NCI-H345 (cell line): ENCODE measurements around the gene PLAU.

Experiments
- DNase-seq: peaks from one replicate; lab custom pipeline; 2025; lab: John Stamatoyannopoulos, UW

Gene PLAU

DNA sequence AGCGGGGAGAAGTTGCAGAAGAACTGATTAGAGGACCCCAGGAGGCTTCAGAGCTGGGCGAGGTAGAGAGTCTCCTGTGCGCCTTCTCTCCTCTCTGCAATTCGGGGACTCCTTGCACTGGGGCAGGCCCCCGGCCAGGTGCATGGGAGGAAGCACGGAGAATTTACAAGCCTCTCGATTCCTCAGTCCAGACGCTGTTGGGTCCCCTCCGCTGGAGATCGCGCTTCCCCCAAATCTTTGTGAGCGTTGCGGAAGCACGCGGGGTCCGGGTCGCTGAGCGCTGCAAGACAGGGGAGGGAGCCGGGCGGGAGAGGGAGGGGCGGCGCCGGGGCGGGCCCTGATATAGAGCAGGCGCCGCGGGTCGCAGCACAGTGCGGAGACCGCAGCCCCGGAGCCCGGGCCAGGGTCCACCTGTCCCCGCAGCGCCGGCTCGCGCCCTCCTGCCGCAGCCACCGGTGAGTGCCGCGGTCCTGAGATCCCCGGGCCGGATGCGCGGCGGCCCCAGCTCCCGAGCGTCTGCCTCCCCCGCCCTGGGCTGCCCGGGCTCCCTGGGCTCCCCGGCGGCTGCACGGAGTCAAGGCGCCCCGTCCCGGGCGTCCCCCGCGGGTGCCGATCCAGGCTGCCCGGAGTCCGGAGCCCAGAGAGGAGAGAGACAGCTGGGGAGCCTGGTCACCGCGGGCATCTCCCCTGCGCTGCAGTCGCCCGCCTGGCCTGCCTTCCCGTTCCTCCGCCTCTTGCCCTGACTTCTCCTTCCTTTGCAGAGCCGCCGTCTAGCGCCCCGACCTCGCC is at the start of gene PLAU:
TSS of gene PLAU (plus strand) at position 369 of the 789 bp plus-strand sequence. CDS start 424 bp downstream, outside the sequence.
- peak; percentile 21 for DNase-seq

- no peak for DNase-seq
Observed at GRCh38 chr10:73862011-73862410, 48.9 kb upstream of the PLAU start.

DNA sequence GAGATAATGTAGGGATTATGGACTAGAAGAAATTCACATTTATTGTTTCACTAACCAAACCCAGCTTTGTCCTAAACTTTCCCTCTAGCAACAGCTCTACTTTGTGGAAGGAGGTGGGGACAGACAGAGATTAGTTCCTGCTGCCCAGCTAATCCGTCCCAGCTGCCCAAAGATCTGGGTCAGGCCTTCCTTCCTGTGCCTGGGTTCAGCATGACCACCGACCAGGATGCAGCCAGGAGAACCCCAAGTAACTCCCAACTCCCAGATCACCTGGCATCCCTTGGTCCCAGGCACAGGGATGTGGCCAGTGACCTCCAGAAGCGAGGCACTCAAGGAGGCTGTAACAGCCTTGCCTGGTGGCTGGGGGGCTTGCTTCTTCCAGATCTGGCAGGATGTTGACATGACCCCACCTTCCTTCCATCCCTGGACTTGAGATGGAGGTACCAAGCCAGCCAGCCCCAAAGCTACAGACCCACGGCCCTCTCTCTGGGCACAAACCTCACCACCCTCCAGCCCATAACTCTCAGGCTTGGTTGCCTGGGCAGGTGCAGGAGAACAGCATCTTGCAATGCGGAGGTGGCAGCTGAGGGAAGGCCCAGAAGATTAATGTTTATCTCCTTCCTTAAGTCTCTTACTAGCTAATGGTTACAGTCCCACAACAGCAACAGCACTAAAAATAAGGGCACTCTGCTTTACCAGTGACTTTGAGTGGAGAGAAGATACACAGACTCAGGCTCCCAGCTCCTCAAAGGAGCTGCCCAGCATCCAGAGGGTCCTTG is 47.7 kb upstream of the PLAU start:
- no peak for DNase-seq

- no peak for DNase-seq
Observed at GRCh38 chr10:73864229-73864628, 46.7 kb upstream of the PLAU start.

DNA sequence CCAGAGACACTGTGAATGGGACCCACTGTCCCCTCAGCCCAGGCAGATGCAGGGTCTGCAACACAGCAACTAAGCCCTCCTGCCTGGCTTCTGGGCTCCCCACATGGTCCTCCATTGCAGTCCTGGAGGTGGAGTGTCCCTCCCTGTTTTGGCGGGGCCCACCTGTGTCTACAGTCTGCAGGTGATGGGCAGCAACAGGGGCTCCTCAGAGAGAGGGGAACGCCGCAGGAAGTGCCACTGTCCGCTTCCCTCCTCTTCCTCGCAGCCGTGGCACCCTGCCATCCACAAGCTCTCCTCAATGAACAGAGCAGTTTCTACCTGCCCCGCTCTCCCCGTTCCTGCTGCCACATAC is 45.8 kb upstream of the PLAU start:
- no peak for DNase-seq

DNA sequence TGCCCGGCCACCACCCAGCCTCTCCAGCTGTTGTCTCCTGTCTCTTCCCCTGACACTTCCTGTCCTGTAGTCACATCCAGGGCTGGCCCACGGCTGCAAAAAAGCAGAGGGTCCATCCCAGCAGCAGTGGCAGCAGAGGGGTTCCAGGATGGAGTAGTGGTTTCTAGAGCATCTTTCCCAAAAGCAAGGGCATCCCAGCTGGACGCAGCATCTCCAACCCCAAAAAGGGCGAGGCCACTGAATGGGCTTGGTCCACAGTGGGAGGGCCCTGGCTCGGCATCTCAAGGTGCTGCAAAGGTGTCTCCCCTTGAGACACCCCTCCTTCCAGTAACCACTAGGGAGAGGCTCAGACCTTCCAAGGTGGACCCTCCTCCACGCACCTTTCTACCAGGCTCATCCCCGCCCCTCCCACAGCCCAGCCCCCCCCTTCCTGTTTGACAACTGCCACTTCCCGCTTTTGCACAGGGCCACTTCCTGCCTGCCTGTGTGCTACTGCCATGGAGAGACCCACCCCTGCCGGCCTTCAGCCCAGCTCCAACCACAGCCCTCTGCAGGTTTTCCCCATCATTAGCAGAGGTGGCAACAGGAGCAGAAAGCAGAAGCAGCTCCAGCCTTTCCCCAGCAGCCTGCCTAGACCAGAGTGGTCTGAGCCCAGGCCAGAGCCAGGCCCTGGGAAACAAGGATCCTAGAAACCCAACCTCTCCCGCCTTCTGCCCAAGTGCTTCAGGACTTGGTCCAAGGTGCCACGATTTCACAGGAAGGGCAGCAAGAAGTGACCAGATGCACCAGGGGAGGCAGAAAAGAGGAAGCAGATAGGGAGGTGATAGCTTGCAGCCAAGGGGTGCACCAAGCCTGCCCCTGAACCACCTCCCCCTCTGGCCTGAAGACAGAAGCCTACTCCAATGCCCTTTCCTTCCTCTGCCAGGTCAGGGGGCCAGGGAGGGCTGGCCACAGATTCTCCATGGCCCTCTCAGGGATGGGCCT is 45.2 kb upstream of the PLAU start:
- DNase-seq, result no peak

- no peak for DNase-seq
Observed at GRCh38 chr10:73866621-73867020, 44.3 kb upstream of the PLAU start.

- no peak for DNase-seq
Observed at GRCh38 chr10:73867126-73867807, 43.7 kb upstream of the PLAU start.

DNA sequence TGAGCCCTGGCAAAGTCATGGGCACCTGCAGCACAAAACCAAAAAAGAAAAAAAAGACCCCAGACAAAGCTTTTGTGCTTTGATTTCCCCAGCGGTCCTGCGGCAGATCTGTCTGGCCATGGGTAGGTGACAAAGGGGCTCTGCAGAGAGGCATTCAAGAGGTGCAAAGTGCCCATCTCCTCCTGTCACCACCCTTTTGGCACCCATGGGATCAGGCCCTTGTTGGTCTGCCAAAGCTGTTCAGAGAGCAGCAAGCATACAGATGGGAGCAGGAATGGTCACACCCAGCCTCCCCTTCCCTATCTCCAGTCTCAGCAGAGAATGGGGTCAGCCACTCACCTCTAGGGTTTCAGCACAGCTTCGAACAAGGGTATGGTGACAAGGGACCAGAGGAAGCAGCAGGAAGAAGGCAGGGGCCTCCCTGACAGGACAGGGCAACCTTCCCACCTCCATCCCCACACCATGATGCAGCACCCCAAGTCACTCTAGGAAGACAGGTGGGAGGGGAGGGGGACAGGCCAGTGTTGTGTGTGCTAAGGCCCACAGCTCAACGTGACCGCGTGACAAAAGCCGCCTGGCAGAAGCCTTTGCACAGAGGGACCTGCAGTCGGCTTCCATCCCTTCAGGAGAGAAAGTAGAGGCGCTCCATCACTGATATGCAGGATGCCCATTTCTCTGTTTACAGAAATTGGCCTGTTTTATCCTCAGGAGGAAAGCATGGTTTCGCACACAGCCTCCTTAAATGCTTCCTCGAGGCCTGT is 42.9 kb upstream of the PLAU start:
- DNase-seq, result no peak

DNA sequence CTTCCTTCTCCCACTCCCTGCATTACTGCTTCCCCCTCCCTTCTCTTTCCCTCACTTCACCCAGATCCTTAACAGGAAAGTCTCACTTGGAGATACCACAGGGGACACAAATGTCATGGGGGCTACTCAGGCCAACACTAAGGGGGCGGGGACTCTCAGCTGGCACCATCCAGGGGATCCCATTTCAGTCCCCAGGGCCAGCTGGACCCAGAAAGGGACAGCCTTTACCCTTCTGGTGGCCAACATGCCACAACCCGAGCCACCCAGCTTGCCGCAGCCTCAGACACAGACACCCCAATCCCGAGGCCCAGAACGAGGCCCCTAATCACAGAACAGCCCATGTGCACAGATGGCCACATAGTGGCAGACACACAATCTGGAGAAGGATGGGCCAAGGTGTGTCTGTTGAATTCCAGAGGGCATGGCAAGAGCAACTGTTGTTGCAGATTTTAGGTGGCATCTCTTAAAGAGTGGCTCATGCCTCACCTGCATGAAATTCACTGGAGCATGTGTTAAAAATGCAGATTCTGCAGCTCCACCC is 42.2 kb upstream of the PLAU start:
- no peak for DNase-seq

DNA sequence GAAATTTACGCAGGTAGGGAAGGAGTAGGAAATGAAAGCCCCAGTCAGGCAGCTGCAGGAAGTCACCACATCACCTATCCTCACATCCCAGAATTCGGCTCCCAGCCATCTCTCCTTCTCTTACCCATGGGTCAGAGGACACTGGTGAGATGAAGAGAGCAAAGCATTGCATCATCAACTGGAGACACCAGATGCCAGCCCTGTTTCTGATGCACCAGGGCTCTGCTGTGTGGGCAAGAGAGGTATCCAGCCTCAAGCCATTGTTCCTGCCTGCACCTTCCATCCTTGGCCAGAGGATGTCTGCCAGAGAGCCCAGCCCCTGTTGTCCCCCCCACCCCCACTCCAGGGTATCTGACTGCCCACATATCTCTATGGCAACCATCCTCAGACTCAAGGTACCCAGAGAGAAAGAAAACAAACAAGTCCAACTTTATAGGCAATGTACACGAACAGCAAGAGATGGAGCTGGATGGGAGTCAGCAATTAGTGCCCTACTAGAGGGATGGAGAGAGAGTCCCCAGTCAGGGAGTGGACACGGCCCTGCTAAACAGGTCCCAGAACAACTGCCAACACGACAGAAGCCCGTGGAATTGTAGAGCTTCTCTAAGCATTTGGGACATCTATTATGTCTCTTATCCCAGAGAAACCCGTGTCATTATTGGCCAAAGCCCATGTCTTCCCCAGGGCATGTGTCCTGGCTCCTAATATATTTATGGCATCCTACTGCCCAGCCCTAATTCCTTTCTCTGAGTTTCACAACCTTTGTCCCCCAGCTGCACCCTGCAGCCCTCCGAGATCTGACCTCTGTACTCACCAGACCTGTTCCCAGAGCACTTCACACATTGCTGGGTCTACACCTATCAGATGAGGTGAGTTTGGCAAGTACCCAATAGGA is 39.4 kb upstream of the PLAU start:
- no peak for DNase-seq

DNA sequence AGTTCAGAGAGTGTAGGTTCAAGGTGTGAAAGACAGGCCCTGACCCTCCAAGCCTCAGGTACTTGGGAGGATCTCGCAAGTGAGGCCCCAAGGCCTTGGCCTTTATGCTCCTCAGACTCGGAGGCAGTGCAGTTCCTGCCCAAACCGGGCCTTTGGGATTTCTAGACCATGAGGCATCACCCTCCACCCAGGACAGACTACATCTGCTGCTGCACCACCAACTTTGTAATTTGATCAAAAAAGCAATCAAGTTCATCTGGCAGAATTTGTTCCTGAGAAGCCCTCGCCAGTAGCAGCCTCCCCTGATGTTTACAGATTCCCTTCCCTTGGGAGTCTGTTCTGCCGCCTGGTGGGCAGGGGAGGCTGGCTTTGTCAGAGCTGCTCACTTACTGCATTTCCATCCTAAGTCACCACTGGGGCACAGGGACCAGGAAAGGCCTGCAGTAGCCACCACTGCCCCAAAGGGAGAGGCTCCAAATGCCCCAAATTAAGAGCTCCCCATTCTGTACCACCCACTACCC is 38.7 kb upstream of the PLAU start:
- no peak for DNase-seq

GRCh38 chr10:73873142-73873837 is 37.6 kb upstream of the PLAU start:
- DNase-seq, result no peak

DNA sequence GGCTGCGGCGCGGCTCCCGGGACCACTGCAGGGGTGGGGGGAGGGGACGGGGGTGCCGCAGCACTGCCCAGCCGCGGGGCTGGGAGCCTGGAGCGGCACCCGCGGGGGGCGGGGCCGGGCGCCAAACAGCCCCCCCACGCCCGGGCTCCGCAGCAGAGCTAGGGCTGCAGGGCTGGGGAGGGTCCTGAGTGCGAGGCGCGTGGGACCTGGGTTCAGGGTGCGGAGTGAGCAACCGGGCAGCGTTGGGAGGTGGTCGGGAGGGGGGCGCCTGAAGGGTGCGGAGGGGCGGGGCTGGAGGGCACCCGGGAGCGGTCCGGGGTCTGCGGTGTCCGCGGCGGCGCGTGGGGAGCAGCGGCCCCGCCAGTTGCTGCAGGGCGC is 37.1 kb upstream of the PLAU start:
- peak; percentile 10 for DNase-seq

- peak; percentile 78 for DNase-seq
Observed at GRCh38 chr10:73874267-73875138, 36.4 kb upstream of the PLAU start, which contains the start of gene CAMK2G. Gene CAMK2G, minus strand, starts transcription at chr10:73874555. Its CDS starts 94 bp downstream, at chr10:73874461.

DNA sequence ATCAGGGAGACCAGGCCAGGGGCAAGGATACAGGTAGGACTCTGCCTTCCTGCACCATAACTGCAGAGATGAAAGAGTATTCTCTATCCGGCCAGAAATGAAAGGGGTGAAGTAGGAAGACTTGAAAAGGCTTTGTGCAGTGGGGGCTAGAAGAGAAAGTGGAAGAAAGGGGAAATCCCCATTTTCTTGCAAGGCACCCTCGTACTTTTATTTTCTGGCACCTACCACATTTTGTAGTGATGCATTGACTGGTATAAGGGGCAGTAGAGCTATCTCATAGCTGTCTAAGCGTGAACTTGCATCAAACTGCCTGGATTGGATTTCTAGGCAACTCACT is 35.8 kb upstream of the PLAU start:
- DNase-seq, result no peak

- DNase-seq, result no peak
Observed at GRCh38 chr10:73876157-73876556, 34.8 kb upstream of the PLAU start.

DNA sequence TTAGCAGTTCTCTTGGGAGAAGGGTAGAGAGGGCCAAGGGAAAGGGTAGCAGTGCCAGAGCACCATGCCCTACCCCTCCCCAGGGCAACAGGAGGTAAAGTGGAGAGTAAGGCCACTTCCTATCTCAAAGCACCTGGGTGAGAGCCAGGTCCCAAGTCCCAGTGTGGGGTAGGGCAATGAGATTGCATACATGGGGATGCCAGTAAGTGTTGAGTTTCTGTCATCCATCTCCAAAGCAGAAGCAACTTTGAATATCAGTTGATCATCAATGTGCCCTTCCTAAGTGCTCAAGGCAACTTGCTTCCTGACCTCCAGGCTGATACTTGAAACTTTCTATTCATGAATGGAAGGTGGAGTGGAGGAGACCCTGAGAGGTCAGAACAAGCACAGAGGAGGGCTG is 34.4 kb upstream of the PLAU start:
- DNase-seq, result no peak
